GM13977 (cell line): Measurements from ENCODE around the gene DDR2.
"Not testable (repeated sequence)": the region's sequence is repeated elsewhere in the genome, so short reads cannot be mapped to it uniquely, and the experiment has no call there.

Source experiments
- DNase-seq: peaks from one replicate; pipeline ENCODE4 v3.0.0; 2012; ENCODE audit warnings: low spot score
- in situ Hi-C: fragments of 300-500 bp; cut with MboI; formaldehyde crosslinking; loops from one replicate; pipeline ENCODE4 v1.12.0; 2022; ENCODE audit warnings: low sequenced_read_pairs, low pct_unique_long_range_greater_than_20kb, mixed read lengths, inconsistent platforms; ENCODE audit not compliant: unreplicated experiment
- TF ChIP-seq, protein P1 (sequence below): IDR thresholded peaks from 2 replicates; pipeline ENCODE4 v1.5.1; 2012; ENCODE audit warnings: mild to moderate bottlenecking, control low read depth; ENCODE audit not compliant: insufficient read depth; ENCODE audit errors: extremely low read depth, missing control alignments

Gene DDR2

DNA sequence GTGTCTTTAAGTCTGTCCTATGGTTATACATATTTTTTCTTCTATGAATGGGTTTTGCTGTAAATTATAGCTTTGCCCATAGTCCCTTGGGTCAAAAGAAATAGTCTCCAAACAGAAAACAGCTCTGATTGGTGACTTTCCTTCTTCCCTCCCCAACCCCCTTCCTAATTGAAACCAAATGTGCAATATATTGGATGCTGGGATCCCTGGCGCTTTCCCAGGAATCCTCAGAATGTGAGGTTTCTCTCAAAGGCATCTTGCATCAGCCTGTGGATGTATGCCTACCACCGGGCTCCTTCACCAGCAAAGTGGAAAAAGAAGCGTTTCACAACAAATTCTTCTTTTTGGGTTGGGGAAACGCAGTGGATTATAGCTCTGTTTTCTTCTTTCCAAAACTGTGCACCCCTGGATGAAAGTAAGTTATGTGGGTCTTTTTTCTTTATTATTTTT lies at the start of gene DDR2:
Gene DDR2, plus strand, starts transcription at position 248 of the 450 bp plus-strand sequence. CDS start 86,600 bp downstream, outside the sequence.
- in situ Hi-C loops, result no loop called here
- TF ChIP-seq, protein P1, sequence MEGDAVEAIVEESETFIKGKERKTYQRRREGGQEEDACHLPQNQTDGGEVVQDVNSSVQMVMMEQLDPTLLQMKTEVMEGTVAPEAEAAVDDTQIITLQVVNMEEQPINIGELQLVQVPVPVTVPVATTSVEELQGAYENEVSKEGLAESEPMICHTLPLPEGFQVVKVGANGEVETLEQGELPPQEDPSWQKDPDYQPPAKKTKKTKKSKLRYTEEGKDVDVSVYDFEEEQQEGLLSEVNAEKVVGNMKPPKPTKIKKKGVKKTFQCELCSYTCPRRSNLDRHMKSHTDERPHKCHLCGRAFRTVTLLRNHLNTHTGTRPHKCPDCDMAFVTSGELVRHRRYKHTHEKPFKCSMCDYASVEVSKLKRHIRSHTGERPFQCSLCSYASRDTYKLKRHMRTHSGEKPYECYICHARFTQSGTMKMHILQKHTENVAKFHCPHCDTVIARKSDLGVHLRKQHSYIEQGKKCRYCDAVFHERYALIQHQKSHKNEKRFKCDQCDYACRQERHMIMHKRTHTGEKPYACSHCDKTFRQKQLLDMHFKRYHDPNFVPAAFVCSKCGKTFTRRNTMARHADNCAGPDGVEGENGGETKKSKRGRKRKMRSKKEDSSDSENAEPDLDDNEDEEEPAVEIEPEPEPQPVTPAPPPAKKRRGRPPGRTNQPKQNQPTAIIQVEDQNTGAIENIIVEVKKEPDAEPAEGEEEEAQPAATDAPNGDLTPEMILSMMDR, result no peak
- no peak for DNase-seq

DNA sequence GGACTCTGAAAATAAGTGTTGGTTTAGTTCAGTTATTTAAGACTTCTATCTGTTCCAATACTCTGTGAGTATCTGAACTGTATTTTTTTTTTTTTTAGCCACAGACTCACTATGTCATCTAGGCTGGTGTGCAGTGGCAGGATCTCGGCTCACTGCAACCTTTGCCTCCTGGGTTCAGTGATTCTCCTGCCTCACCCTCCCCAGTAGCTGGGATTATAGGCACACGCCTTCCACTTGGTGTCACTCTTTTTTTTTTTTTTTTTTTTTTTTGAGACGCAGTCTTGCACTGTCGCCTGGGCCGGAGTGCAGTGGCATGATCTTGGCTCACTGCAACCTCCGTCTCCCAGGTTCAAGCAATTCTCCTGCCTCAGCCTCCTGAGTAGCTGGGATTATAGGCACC lies 49.4 kb upstream of the DDR2 start:
- not testable (repeated sequence) for DNase-seq

DNA sequence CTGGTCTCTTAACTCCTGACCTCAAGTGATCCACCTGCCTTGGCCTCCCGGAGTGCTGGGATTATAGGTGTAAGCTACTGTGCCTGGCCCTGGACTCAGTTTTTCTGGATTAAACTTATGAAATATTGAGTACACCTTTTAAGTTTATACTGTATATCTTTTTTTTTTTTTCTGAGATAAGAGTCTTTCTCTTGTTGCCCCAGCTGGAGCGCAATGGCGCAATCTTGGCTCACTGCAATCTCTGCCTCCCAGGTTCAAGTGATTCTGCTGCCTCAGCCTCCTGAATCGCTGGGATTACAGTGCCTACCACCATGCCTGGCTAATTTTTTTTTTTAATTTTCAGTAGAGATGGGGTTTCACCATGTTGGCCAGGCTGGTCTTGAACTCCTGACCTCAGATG lies 47.2 kb upstream of the DDR2 start:
- DNase-seq, in situ Hi-C loops: not testable (repeated sequence)

More for the DNA sequence above, 49.4 kb upstream of the DDR2 start:
- in situ Hi-C loops, result not testable (repeated sequence)

DNA sequence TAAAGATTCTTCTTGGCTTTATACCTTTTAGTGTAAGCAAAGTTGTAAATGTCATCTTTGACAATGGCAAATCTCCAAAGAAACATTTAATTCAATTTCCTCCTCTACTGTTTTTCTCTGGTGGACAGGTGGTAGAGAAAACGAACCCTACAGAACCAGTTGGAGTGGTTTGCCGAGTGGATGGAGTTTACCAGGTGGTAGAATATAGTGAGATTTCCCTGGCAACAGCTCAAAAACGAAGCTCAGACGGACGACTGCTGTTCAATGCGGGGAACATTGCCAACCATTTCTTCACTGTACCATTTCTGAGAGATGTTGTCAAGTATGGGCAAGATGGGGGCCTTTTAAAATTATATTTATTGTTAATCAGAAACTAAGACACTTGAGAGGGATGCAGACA lies 44.9 kb upstream of the DDR2 start:
- in situ Hi-C loops, result no loop called here
- DNase-seq, result no peak
- TF ChIP-seq, protein P1, result no peak

DNA sequence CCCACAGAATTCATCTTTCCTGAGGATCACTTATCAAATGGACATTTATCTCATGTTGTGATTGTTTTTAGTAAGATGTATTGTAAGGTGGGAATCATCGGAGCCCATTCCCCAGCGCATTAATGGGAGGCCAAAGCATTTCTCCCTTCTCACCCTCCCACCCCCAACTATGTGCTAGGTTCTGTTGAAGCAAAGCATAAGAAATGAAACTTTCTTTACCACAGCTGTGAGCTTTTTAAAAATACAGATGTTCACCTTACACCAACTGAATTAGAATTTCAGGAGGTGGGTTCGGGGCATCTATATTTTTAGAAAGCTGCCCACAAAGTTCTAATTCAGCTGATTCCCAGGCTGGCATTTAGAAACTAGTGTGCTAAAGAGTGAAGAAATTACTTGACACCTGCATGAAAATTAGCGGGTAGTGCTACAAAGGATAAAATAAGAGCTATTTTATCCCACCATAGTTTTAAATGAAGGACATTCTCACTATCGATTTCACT lies 44.5 kb upstream of the DDR2 start:
- no peak for DNase-seq
- TF ChIP-seq, protein P1, result no peak
- in situ Hi-C loops, result no loop called here

DNA sequence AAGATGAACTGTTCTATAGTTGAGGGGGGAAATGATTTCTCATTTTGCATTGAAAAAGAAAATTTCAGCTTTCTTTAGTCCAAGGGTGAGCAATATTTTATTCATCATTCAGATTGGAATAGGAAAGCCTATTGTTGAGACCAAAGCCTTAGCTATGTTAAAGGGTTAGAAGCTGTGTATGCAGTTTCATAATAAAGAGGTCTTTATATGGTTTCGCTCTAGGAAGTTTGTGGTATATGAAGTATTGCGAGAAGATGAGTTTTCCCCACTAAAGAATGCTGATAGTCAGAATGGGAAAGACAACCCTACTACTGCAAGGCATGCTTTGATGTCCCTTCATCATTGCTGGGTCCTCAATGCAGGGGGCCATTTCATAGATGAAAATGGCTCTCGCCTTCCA lies 42.2 kb upstream of the DDR2 start:
- no peak for DNase-seq
- in situ Hi-C loops, result no loop called here
- TF ChIP-seq, protein P1, result no peak

DNA sequence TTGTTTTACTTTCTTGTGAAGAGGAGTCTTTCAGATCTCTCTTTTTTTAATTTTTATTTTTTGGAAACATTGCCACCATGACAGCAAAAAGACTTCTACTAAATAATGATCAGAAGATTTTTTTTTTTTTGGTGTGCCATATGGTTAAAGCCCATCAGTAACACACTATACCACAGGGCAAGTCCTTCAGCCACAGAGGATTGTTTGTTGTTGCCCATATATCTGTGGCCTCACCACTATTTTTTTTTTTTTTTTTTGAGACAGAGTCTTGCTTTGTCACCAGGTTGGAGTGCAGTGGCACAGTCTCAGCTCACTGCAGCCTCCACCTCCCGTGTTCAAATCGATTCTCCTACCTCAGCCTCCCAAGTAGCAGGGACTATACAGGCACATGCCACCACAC lies 41.6 kb upstream of the DDR2 start:
- in situ Hi-C loops, result no loop called here
- TF ChIP-seq, protein P1, result no peak
- DNase-seq, result no peak
